22Rv1 (cell line): ENCODE data around the gene LATS2.

Experiments used
- H3K27ac ChIP-seq: fragments of 450-650 bp; 2 replicates; pipeline ENCODE4 v1.5.1; 2017
- ZFX ChIP-seq: fragments of 450-650 bp; IDR thresholded peaks from 2 replicates; pipeline ENCODE4 v1.6.1; 2017; ENCODE audit warnings: antibody characterized with exemption, borderline replicate concordance
- TF ChIP-seq, protein P1 (sequence below): fragments of 450-650 bp; IDR thresholded peaks from 2 replicates; pipeline ENCODE4 v1.5.1; 2017; ENCODE audit warnings: mild to moderate bottlenecking

LATS2 gene

DNA sequence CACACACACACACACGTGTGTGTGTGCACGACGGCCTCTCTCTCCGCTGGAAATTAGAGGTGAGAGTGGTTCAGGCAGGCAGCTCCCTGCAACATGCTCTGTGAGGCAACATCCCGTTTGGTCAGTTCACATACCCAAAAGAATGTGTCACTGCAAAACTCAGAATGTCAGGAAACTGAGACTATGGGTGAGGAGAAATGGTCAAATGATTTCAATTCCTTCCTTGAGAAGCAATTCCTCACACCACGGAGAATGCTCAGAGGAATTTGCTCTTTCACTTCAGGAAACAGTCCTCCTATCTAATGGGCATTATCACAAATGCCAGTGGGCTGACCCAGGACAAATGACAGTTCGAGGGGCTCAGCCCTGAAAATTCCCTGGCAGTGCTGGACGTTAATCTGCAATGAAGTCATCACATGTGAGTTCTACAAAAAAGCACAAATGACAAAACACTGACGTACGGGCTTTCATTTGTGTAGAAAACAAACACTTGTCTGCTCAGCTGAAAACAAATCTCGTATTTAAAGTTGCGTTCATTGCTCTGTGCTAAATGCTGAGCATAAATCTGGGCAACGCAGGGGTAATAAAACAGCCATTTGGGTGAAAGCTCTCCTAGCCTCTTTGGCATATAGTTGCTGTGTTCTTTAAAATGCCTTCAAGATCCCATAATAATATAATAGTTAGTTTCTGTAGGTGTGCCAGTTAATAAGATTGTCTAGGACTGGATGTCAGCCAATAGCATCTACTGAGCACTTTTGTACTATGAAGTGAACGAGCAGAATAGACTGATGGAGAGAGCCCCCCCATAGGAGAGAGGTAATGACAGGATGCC lies 18.6 kb upstream of the LATS2 start:
- H3K27ac ChIP-seq: no peak overlapping the region
- TF ChIP-seq ZFX: no peak
- TF ChIP-seq, protein P1, sequence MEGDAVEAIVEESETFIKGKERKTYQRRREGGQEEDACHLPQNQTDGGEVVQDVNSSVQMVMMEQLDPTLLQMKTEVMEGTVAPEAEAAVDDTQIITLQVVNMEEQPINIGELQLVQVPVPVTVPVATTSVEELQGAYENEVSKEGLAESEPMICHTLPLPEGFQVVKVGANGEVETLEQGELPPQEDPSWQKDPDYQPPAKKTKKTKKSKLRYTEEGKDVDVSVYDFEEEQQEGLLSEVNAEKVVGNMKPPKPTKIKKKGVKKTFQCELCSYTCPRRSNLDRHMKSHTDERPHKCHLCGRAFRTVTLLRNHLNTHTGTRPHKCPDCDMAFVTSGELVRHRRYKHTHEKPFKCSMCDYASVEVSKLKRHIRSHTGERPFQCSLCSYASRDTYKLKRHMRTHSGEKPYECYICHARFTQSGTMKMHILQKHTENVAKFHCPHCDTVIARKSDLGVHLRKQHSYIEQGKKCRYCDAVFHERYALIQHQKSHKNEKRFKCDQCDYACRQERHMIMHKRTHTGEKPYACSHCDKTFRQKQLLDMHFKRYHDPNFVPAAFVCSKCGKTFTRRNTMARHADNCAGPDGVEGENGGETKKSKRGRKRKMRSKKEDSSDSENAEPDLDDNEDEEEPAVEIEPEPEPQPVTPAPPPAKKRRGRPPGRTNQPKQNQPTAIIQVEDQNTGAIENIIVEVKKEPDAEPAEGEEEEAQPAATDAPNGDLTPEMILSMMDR: no peak

DNA sequence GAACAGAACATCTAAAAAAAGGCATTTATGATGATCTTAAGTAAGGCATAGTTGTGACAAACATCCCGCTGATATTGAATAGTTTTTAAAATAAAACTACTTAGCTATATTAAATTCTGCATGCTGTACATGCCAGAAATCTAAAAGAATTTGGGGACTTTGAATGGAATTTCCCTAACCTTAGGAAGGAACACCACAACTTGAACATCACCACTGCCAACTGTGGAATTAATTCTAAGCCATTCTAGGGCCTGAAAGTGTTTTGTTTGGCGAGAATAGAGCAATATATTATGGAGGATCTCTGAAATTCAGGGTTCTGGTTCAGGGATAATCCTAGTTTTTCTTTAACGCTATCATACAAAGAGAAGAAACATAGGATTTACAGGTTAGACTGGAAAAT lies 17.8 kb upstream of the LATS2 start:
- no peak overlapping the region for H3K27ac ChIP-seq
- no peak for TF ChIP-seq ZFX
- TF ChIP-seq, protein P1: no peak

DNA sequence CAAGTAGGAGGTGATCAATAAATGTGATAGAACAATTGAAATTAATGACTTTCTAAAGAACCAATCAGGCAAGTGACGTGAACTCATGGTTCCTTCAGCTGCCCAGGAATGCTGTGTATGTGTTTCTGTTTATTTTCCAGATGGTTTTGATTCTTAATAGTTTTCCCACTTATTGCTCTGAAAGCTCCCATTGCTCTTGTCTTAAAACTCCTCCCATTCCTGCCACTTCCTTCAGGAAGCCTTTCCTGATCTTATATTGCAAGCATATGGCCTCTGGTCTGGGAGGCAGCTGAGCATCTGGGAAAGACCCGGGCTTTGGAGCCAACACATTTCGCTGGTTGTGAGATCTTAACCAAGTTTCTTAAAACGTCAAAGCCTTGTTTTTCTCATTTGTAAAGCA lies 17.1 kb upstream of the LATS2 start:
- TF ChIP-seq, protein P1: no peak
- TF ChIP-seq ZFX: no peak
- H3K27ac ChIP-seq: no peak overlapping the region

DNA sequence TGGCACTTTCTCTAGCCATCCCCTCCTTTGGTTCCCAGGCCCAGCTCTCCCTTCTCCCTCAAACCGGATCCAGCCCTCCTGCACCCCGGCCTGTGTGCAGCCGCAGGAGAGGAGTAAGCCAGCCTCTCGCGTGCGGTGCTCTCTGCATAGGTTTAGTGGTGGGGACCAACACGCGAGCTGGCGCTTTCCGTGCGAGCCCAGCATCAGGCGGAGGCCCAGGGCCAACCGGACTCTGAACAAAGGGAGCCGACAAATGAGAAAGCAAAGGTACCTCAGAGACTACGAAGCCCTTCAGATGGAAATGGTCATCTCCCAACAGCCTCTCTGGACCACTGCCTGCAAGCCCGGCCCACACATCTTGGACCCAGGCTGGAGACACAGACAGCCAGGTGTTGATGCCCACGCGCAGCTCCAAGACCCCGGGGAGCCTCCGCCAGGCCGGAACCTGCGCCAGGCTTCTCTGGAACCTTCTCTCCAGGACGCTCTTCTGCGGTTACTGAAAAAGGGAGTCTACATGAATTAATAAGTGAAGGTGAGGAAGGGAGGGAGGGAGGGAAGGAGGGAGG lies 16.5 kb upstream of the LATS2 start:
- TF ChIP-seq, protein P1: no peak
- no peak for TF ChIP-seq ZFX
- no peak overlapping the region for H3K27ac ChIP-seq

DNA sequence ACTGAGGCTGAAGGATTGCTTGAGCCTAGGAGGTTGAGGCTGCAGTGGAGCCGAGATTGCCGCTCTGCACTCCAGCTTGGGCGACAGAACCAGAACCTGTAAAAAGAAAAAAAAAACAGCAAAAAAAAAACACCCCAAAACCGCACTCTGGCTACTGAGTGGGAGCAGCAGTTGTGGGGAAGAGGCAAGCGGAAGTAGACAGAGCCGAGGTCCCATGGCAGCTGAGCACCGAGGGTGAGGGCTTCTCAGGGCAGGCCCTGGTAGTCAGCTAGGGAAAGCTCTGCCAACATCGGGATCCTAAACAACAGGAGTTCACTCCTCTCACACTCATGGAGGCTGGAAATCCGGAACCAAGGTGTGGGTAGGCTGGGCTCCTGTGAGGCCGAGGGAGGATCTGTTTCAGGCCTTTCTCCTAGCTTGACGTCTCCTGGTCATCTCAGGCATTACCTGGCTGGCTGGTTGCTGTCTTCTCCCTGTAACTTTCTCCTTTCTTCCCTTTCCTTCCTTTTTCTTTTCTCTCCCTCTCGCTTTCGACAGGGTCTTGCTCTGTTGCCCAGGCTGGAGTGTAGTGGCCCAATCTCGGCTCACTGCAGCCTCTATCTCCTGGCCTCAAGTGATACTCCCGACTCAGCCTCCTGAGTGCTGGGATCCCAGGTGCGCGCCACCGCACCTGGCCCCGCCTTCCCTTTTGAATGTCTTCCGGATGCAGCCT lies 15.8 kb upstream of the LATS2 start:
- TF ChIP-seq, protein P1: no peak
- no peak for TF ChIP-seq ZFX
- no peak overlapping the region for H3K27ac ChIP-seq

DNA sequence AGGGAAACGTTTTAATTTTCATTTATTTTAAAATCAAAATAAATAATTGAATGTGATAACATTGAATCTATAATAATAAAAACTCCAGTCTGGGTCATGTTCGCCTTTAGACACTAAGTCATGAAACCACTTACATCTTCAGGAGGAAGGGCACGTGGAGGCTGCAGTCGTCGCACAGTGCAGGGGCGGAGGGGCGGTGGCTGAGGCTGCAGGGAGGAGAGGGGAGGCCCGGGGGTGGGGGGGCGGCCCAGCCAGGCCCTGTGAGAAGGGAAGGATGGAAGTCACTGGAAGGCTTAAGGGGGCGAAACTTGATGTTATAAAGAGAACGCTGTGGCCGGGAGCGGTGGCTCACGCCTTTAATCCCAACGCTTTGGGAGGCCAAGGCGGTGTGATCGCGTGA lies 14.9 kb upstream of the LATS2 start:
- no peak for TF ChIP-seq ZFX
- TF ChIP-seq, protein P1: no peak
- no peak overlapping the region for H3K27ac ChIP-seq
